Measurements from ENCODE around the gene MARCKSL1.
"Not testable (repeated sequence)": the region's sequence is repeated elsewhere in the genome, so short reads cannot be mapped to it uniquely, and the experiment has no call there.

MARCKSL1 gene

GRCh38 chr1:32335790-32336590, at the start of gene MARCKSL1:
TSS of gene MARCKSL1 (minus strand) at chr1:32336233. CDS start at chr1:32336033, 200 bp downstream.
- DNase-seq (ENCODE audit: low read depth, low spot score) = peak; percentile 92

- no peak for DNase-seq (ENCODE audit: low read depth, low spot score)
Measured at GRCh38 chr1:32380057-32380456, 44.0 kb upstream of the MARCKSL1 start.

GRCh38 chr1:32377541-32378220, 41.6 kb upstream of the MARCKSL1 start:
- DNase-seq (ENCODE audit: low read depth, low spot score) = no peak

GRCh38 chr1:32376199-32376598, 40.2 kb upstream of the MARCKSL1 start:
- no peak for DNase-seq (ENCODE audit: low read depth, low spot score)

GRCh38 chr1:32373996-32374592, 38.1 kb upstream of the MARCKSL1 start:
- no peak for DNase-seq (ENCODE audit: low read depth, low spot score)

- no peak for DNase-seq (ENCODE audit: low read depth, low spot score)
Measured at GRCh38 chr1:32372149-32372756, 36.2 kb upstream of the MARCKSL1 start.

GRCh38 chr1:32367912-32368635, 32.0 kb upstream of the MARCKSL1 start:
- DNase-seq (ENCODE audit: low read depth, low spot score) = no peak

GRCh38 chr1:32365445-32365844, 29.4 kb upstream of the MARCKSL1 start:
- DNase-seq (ENCODE audit: low read depth, low spot score) = no peak

GRCh38 chr1:32364836-32365235, 28.8 kb upstream of the MARCKSL1 start:
- no peak for DNase-seq (ENCODE audit: low read depth, low spot score)

- DNase-seq (ENCODE audit: low read depth, low spot score) = no peak
Measured at GRCh38 chr1:32363713-32364112, 27.7 kb upstream of the MARCKSL1 start.

GRCh38 chr1:32362474-32363313, 26.7 kb upstream of the MARCKSL1 start, which contains the start of the genes FAM229A and TSSK3:
TSS of gene FAM229A (minus strand) at chr1:32362485. CDS start at chr1:32362091, 394 bp downstream.
TSS of gene TSSK3 (plus strand) at chr1:32362539. CDS start at chr1:32362702, 163 bp downstream.
- DNase-seq (ENCODE audit: low read depth, low spot score) = no peak

- DNase-seq (ENCODE audit: low read depth, low spot score) = peak; percentile 70
Measured at GRCh38 chr1:32361674-32362473, 25.8 kb upstream of the MARCKSL1 start.

- no peak for DNase-seq (ENCODE audit: low read depth, low spot score)
Measured at GRCh38 chr1:32361308-32361673, 25.3 kb upstream of the MARCKSL1 start.

GRCh38 chr1:32358435-32358834, 22.4 kb upstream of the MARCKSL1 start:
- no peak for DNase-seq (ENCODE audit: low read depth, low spot score)

- no peak for DNase-seq (ENCODE audit: low read depth, low spot score)
Measured at GRCh38 chr1:32357614-32358013, 21.6 kb upstream of the MARCKSL1 start.

GRCh38 chr1:32356478-32356877, 20.4 kb upstream of the MARCKSL1 start:
- no peak for DNase-seq (ENCODE audit: low read depth, low spot score)

GRCh38 chr1:32355778-32356177, 19.7 kb upstream of the MARCKSL1 start:
- not testable (repeated sequence) for DNase-seq (ENCODE audit: low read depth, low spot score)

GRCh38 chr1:32353886-32354570, 18.0 kb upstream of the MARCKSL1 start:
- no peak for DNase-seq (ENCODE audit: low read depth, low spot score)

- DNase-seq (ENCODE audit: low read depth, low spot score) = no peak
Measured at GRCh38 chr1:32353431-32353830, 17.4 kb upstream of the MARCKSL1 start.

Data from ELF-1 (cell line).